ENCODE measurements around the gene MVP.

DNA sequence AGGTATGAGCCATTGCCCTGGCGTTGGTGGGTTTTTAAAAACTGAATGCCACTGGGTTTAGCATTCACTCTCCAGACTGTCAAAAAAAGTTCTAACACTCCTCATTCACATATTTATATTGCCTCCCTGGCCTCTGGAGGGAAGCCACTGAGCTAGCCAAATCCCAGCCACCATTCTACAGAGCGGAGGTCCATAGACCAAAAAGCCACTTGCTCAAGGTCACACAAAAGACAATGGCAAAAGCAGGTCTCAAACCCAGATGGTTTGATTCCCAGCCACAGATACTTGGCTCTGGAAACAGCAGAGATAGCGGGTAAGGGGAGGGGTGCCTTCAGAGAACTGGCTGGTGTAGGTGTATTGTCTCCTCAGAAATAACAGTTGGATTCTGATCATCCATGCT, 60.8 kb downstream of the MVP start:
- TF ChIP-seq POLR2A (IDR thresholded peaks at IDR 0.05; ENCODE audit: low read length) (no peak), GATA1 (IDR thresholded peaks at IDR 0.05; ENCODE audit: low read depth, low read length) (no peak)
